NCI-H2227 (cell line): Measurements from ENCODE around the gene TP63.

Experiments
- DNase-seq: peaks from one replicate; lab custom pipeline; 2025; ENCODE audit not compliant: unreplicated experiment; lab: John Stamatoyannopoulos, UW

Gene TP63

GRCh38 chr3:189848395-189849040 lies 217.3 kb downstream of the TP63 start:
- DNase-seq: no peak

- no peak for DNase-seq
Observed at GRCh38 chr3:189849262-189849661, 218.1 kb downstream of the TP63 start.

- no peak for DNase-seq
Observed at GRCh38 chr3:189851682-189852081, 220.5 kb downstream of the TP63 start.

- DNase-seq: no peak
Observed at GRCh38 chr3:189853906-189854305, 222.7 kb downstream of the TP63 start.

GRCh38 chr3:189860296-189860695 lies 229.1 kb downstream of the TP63 start:
- DNase-seq: no peak

GRCh38 chr3:189862385-189862998 lies 231.3 kb downstream of the TP63 start:
- no peak for DNase-seq

GRCh38 chr3:189863031-189863430 lies 231.8 kb downstream of the TP63 start:
- no peak for DNase-seq

GRCh38 chr3:189868061-189868460 lies 236.9 kb downstream of the TP63 start:
- no peak for DNase-seq

- DNase-seq: no peak
Observed at GRCh38 chr3:189869165-189869564, 238.0 kb downstream of the TP63 start.

- no peak for DNase-seq
Observed at GRCh38 chr3:189871418-189871817, 240.2 kb downstream of the TP63 start.

GRCh38 chr3:189883113-189883753 lies 252.0 kb downstream of the TP63 start:
- DNase-seq: no peak

- DNase-seq: no peak
Observed at GRCh38 chr3:189890496-189890895, 259.3 kb downstream of the TP63 start.

GRCh38 chr3:189896533-189896932 lies 265.3 kb downstream of the TP63 start:
- no peak for DNase-seq

- DNase-seq: no peak
Observed at GRCh38 chr3:189897406-189897805, 266.2 kb downstream of the TP63 start.

GRCh38 chr3:189898559-189899153 lies 267.5 kb downstream of the TP63 start:
- DNase-seq: no peak

GRCh38 chr3:189899186-189899585 lies 268.0 kb downstream of the TP63 start:
- no peak for DNase-seq

- DNase-seq: no peak
Observed at GRCh38 chr3:189900578-189900977, 269.4 kb downstream of the TP63 start.

GRCh38 chr3:189901481-189901880 lies 270.3 kb downstream of the TP63 start:
- no peak for DNase-seq

- DNase-seq: no peak
Observed at GRCh38 chr3:189902230-189903186, 271.3 kb downstream of the TP63 start.

- DNase-seq: no peak
Observed at GRCh38 chr3:189903562-189904250, 272.5 kb downstream of the TP63 start.
